22Rv1 (cell line): ENCODE results near the gene THBS4.

Source experiments
- H3K27ac ChIP-seq: fragments of 450-650 bp; 2 replicates; pipeline ENCODE4 v1.5.1; 2017
- CTCF ChIP-seq: fragments of 450-650 bp; IDR thresholded peaks from 2 replicates; pipeline ENCODE4 v1.5.1; 2017; ENCODE audit warnings: mild to moderate bottlenecking
- ZFX ChIP-seq: fragments of 450-650 bp; IDR thresholded peaks from 2 replicates; pipeline ENCODE4 v1.6.1; 2017; ENCODE audit warnings: antibody characterized with exemption, borderline replicate concordance

The THBS4 gene

GRCh38 chr5:80060966-80061365 is 25.8 kb downstream of the THBS4 start:
- no peak overlapping the region for H3K27ac ChIP-seq
- TF ChIP-seq ZFX (no peak), CTCF (no peak)

DNA sequence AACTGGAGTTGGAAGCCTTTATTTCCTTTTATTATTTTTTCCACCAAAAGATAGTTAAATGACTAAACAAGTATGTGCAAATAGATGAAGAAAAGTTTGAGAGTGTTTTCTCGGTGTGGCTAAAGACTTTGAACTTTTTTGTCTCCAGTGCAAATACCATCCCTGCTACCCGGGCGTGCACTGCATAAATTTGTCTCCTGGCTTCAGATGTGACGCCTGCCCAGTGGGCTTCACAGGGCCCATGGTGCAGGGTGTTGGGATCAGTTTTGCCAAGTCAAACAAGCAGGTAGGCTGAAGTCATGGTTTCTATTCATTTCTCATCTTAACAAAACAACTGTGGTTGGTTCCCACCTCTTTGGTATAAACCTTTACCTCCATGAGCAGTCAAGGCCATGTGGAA is 26.4 kb downstream of the THBS4 start:
- TF ChIP-seq CTCF (no peak), ZFX (no peak)
- no peak overlapping the region for H3K27ac ChIP-seq

DNA sequence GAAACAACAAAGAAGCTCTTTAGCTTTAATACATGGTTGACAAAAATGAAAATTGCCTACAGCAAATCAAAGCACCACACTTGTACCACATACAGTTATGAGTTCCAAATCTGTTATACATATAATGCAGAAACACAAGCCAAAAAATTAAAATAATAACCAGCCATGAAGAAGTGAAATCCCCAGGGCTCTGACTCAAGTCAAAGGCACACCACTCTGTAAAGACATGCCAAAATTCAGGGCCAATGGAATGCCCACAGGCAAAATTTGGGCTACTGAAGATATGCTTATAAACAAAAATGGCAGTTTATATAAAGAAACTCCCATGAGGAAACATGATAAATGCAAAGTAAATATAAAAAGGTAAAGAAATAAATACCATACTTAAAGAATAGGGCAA is 29.0 kb downstream of the THBS4 start:
- no peak overlapping the region for H3K27ac ChIP-seq
- TF ChIP-seq ZFX: no peak
- no peak for TF ChIP-seq CTCF

DNA sequence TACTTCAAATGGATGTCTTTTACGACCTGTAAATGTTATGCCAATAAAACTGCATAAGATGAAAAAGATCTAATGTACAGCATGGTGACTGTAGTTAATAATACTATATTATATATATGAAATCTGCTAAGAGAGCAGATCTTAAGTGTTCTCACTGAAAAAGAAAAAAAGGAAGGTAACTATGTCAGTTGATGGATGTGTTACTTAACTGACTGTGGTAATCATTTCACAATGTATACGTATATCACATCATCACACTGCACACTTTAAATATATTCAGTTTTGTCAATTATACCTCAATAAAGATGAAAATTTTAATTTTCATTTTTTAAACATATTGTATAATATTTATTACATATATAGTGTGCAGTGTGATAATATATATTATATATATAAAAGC is 31.9 kb downstream of the THBS4 start:
- H3K27ac ChIP-seq: no peak overlapping the region
- TF ChIP-seq CTCF (no peak), ZFX (no peak)

DNA sequence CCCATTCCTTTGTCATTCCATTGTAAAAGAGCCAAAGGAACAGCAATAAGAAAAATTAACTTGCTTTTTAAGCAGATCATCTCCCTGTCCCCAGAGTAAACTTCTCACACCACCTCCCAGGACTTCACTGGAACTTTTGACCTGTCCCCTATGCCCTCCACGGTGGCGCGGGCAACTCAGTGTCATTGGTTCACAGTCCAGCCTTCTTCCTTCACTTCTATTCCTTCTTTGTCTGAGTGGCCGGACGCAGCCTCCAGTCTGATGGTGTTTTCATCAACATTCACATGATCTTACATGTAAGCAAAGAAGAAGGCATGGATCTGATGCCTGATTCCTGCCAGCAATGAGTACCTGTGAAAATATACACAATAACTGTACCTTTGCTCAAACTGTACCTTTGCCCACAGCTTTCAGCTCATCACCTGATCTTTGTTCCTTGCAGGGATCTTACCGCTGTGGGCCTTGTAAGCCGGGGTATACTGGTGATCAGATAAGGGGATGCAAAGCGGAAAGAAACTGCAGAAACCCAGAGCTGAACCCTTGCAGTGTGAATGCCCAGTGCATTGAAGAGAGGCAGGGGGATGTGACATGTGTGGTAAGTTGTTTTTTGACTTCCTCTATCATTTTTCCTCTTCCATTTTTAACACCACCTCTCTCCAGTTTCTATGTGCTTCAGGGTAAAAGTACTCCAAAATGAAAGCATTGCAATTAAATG is 32.5 kb downstream of the THBS4 start:
- TF ChIP-seq CTCF: no peak
- TF ChIP-seq ZFX: no peak
- no peak overlapping the region for H3K27ac ChIP-seq

DNA sequence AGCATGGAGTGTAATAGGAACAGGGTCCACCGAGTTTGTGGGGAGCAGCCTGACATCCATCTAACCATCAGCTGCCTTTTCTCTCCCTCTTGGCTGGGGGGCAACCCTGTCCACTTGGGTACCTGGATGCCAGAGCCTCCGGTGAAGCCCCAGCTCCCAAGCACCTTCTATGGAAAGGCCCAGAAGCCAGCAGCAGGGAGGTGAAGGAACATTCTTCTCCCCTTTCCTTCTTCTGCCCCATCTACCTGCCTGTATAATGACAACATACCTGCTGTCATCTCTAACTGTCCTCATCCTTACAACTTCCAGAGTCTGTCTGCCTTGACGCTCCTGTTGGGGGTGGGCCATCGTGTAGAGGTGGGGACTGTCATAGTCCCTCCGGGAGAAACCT is 33.1 kb downstream of the THBS4 start:
- TF ChIP-seq ZFX: no peak
- no peak for TF ChIP-seq CTCF
- no peak overlapping the region for H3K27ac ChIP-seq

GRCh38 chr5:80068775-80069174 is 33.6 kb downstream of the THBS4 start:
- TF ChIP-seq CTCF (no peak), ZFX (no peak)
- H3K27ac ChIP-seq: no peak overlapping the region
